Loucy (cell line): ENCODE measurements around the gene GALNT10.

Experiments used
- H2AFZ ChIP-seq: fragments of 200-600 bp; sonication (generic); 2 replicates; pipeline ENCODE4 v1.6.0; 2016; ENCODE audit warnings: antibody characterized with exemption, mild to moderate bottlenecking, low read length, moderate library complexity
- H3F3A ChIP-seq: fragments of 200-600 bp; 2 replicates; pipeline ENCODE4 v1.6.0; 2016; ENCODE audit warnings: antibody characterized with exemption, low read depth, mild to moderate bottlenecking
- H3K27me3 ChIP-seq: fragments of 200-600 bp; sonication (generic); 2 replicates; pipeline ENCODE4 v1.6.1; 2014; ENCODE audit warnings: low read length, mild to moderate bottlenecking; ENCODE audit not compliant: insufficient read depth, poor library complexity, severe bottlenecking
- H3K36me3 ChIP-seq: fragments of 200-600 bp; sonication (generic); 2 replicates; pipeline ENCODE4 v1.6.1; 2016; ENCODE audit warnings: low read length; ENCODE audit not compliant: insufficient read depth
- H3K4me1 ChIP-seq: fragments of 200-600 bp; sonication (generic); 2 replicates; pipeline ENCODE4 v1.5.1; 2014; ENCODE audit warnings: low read length, mild to moderate bottlenecking; ENCODE audit not compliant: insufficient read depth, poor library complexity, severe bottlenecking
- H3K4me2 ChIP-seq: fragments of 200-600 bp; sonication (generic); 2 replicates; pipeline ENCODE4 v1.6.0; 2014; ENCODE audit warnings: antibody characterized with exemption, low read length, low read depth, mild to moderate bottlenecking; ENCODE audit not compliant: poor library complexity, severe bottlenecking
- H3K4me3 ChIP-seq: fragments of 200-600 bp; sonication (generic); 2 replicates; pipeline ENCODE4 v1.5.1; 2014; ENCODE audit warnings: low read length, mild to moderate bottlenecking, mixed read lengths; ENCODE audit not compliant: poor library complexity, severe bottlenecking
- H3K79me2 ChIP-seq: fragments of 200-600 bp; sonication (generic); 2 replicates; pipeline ENCODE4 v1.6.1; 2014; ENCODE audit warnings: low read length; ENCODE audit not compliant: insufficient read depth
- H3K9ac ChIP-seq: fragments of 200-600 bp; sonication (generic); 2 replicates; pipeline ENCODE4 v1.6.0; 2014; ENCODE audit warnings: mild to moderate bottlenecking, low read depth, low read length, moderate library complexity; ENCODE audit not compliant: poor library complexity, severe bottlenecking
- H3K9me2 ChIP-seq: fragments of 200-600 bp; sonication (generic); replicated peaks from 2 replicates; pipeline ENCODE4 v1.6.1; 2016; ENCODE audit warnings: low read depth, low read length, mixed read lengths
- H3K9me3 ChIP-seq: fragments of 200-600 bp; sonication (generic); 2 replicates; pipeline ENCODE4 v1.6.1; 2014; ENCODE audit warnings: mild to moderate bottlenecking, antibody characterized with exemption, low read length, low read depth; ENCODE audit not compliant: insufficient read depth
- H4K20me1 ChIP-seq: fragments of 200-600 bp; sonication (generic); 2 replicates; pipeline ENCODE4 v1.6.0; 2014; ENCODE audit warnings: antibody characterized with exemption, low read length, mild to moderate bottlenecking; ENCODE audit not compliant: insufficient read depth, poor library complexity, severe bottlenecking
- CTCF ChIP-seq: fragments of 200-600 bp; sonication (generic); conservative IDR thresholded peaks from 2 replicates; pipeline ENCODE4 v1.5.1; 2014; ENCODE audit warnings: mild to moderate bottlenecking, antibody characterized with exemption, low read length
- EZH2phosphoT487 ChIP-seq: fragments of 200-600 bp; IDR thresholded peaks from 2 replicates; pipeline ENCODE4 v1.6.1; 2018; ENCODE audit warnings: antibody characterized with exemption, mild to moderate bottlenecking, moderate library complexity, borderline replicate concordance

GALNT10 gene

GRCh38 chr5:154384480-154385235 is 194.1 kb downstream of the GALNT10 start:
- no peaks in the 10 kb centered on the region for H3K79me2 ChIP-seq
- TF ChIP-seq CTCF (no peak), EZH2phosphoT487 (no peak)
- no peak overlapping the region for H3K9ac ChIP-seq
- no peak overlapping the region for H3K4me3 ChIP-seq
- H3K9me2 ChIP-seq: no peaks in the 10 kb centered on the region
- H3K4me1 ChIP-seq: no peaks in the 10 kb centered on the region
- no peaks in the 10 kb centered on the region for H3K36me3 ChIP-seq
- H2AFZ ChIP-seq: no peak overlapping the region
- no peaks in the 10 kb centered on the region for H3K9me3 ChIP-seq
- H3K4me2 ChIP-seq: no peak overlapping the region
- no peaks in the 10 kb centered on the region for H3K27me3 ChIP-seq
- H4K20me1 ChIP-seq: no peaks in the 10 kb centered on the region
- no peaks in the 10 kb centered on the region for H3F3A ChIP-seq

GRCh38 chr5:154385236-154385512 is 194.6 kb downstream of the GALNT10 start:
- no peak overlapping the region for H2AFZ ChIP-seq
- no peaks in the 10 kb centered on the region for H3K4me1 ChIP-seq
- no peak overlapping the region for H3K4me2 ChIP-seq
- H3F3A ChIP-seq: no peaks in the 10 kb centered on the region
- H3K9me3 ChIP-seq: no peaks in the 10 kb centered on the region
- H3K27me3 ChIP-seq: no peaks in the 10 kb centered on the region
- H3K79me2 ChIP-seq: no peaks in the 10 kb centered on the region
- H3K4me3 ChIP-seq: no peak overlapping the region
- H3K9ac ChIP-seq: no peak overlapping the region
- TF ChIP-seq EZH2phosphoT487 (no peak), CTCF (no peak)
- H3K9me2 ChIP-seq: no peaks in the 10 kb centered on the region
- H3K36me3 ChIP-seq: no peaks in the 10 kb centered on the region
- no peaks in the 10 kb centered on the region for H4K20me1 ChIP-seq

GRCh38 chr5:154386952-154387629 is 196.6 kb downstream of the GALNT10 start:
- no peaks in the 10 kb centered on the region for H3K9me3 ChIP-seq
- H3K36me3 ChIP-seq: no peaks in the 10 kb centered on the region; the same call in 1 of the 2 replicates
- no peaks in the 10 kb centered on the region for H3F3A ChIP-seq
- no peak overlapping the region for H3K9ac ChIP-seq
- TF ChIP-seq EZH2phosphoT487 (no peak), CTCF (no peak)
- no peak overlapping the region for H3K4me3 ChIP-seq
- H2AFZ ChIP-seq: no peak overlapping the region
- no peaks in the 10 kb centered on the region for H3K79me2 ChIP-seq
- H3K27me3 ChIP-seq: no peaks in the 10 kb centered on the region
- no peaks in the 10 kb centered on the region for H3K9me2 ChIP-seq
- no peaks in the 10 kb centered on the region for H4K20me1 ChIP-seq
- H3K4me1 ChIP-seq: no peaks in the 10 kb centered on the region
- H3K4me2 ChIP-seq: no peak overlapping the region
